Measurements from ENCODE around the gene LZTS2.

LZTS2 gene

GRCh38 chr10:100978901-100979195 lies 20.8 kb upstream of the LZTS2 start:
- no peak for DNase-seq

- no peak for DNase-seq
Measured at GRCh38 chr10:100979791-100980272, 19.8 kb upstream of the LZTS2 start.

- no peak for DNase-seq
Measured at GRCh38 chr10:100980311-100980710, 19.3 kb upstream of the LZTS2 start.

GRCh38 chr10:100980711-100981110 lies 18.9 kb upstream of the LZTS2 start:
- no peak for DNase-seq

DNA sequence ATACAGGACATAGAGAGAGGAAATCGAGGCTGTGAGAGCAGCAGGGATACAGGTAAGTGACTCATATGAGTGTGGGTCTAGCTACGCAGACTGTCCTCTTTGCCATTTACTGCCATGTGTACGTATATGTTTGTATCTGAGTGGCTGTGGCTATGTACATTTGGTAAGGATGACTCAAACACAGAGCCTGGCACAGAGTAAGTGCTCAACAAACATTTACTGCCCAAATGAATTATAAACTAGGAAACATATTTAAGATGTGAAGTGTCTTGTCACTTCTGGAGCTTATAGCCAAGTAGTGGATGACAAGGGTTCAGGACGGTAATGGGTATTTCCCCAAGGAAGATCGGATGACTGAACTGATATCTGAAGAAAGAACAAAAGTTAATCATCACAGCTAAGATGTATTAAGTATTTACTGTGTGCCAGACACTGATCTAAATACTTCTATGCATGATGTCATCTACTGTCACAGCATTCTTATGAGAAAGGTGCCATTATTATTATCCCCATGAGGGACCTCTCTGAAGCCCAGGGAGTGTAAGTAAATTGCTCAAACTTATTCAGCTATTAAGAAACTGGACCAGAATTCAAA lies 18.3 kb upstream of the LZTS2 start:
- no peak for DNase-seq

DNA sequence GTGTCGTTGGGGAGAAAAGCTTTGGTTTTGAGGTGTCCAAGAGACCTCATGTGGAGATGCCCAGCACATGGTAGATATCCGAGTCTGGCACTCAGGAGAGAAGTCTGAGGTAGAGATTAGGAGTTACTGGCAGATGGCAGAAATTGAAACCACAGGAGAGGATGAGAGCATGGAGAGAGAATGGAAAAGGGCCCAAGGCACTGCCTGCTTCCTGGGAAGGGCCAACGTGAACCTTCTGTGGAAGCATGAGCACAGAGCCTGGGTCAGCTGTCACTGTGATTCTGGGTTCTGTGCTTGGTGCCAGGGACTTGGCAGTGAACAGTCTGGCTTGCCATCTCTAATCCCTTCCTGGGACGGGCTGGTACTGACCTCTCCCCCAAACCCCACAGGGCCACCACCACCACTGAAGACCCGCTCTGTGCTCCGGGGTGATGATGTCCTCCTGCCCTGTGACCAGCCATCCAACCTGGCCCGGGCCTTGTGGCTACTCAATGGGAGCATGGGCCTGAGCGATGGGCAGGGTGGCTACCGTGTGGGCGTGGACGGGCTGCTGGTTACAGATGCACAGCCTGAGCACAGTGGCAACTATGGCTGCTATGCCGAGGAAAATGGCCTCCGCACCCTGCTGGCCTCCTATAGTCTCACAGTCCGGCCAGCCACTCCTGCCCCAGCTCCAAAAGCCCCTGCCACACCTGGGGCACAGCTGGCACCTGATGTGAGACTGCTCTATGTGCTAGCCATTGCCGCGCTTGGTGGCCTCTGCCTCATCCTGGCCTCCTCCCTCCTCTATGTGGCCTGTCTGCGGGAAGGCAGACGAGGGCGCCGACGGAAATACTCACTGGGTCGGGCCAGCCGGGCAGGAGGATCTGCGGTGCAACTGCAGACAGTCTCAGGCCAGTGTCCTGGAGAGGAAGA lies 16.4 kb upstream of the LZTS2 start:
- no peak for DNase-seq

DNA sequence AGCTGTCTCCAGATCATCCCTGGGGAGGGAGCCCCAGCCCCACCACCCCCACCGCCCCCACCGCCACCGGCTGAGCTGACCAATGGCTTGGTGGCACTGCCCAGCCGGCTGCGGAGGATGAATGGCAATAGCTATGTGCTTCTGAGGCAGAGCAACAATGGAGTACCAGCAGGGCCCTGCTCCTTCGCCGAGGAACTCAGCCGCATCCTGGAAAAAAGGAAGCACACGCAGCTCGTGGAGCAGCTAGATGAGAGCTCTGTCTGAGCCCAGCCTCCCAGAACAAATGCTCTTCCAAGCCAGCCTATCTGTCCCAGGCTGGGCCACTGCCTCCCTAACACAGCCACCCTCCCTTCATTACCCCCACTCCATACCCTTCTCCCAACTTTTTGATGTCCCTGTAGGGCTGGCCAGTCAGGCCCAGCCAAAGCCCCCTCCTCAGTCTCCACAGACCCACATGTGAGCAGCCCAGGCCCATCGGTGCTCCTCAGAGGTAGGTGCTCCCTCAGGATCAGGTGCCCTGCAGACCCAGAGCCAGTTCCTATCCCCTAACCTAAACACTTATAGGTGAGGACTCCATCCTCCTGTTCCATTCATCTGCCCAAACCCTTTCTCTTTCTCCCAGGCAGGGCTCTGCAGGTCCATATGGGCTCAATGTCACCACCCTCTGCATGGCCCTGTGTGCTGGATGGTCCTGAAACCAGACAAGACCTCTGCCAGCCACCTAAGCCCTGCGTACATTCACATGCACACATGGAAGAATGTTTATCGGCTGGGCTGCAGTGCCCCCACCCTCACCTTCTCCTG lies 15.5 kb upstream of the LZTS2 start:
- DNase-seq: no peak

DNA sequence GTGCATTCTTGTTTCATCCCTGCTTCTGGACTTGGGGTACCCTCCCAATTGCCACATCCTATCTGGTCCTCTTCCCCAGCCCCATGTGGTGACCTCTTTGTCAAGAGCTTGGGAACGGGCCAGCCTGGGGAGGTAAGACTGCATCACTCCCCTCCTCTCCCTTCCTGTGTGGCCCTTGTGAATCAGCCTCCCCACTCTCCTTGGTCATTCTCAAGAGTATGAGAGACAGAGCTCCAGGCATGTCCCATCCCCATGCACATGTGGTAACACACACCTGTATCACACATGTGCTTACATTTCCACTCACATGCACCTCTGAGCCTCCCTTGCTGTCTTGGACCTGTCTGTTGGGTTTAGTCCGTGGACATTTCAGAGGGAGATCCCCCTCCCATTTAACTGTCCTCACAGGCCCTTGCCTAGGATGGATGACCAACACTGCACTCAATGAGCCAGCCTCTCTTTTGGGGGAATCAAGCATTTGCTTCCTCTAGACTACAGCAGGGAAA lies 14.9 kb upstream of the LZTS2 start:
- DNase-seq: no peak

GRCh38 chr10:100985336-100985735 lies 14.3 kb upstream of the LZTS2 start:
- no peak for DNase-seq

DNA sequence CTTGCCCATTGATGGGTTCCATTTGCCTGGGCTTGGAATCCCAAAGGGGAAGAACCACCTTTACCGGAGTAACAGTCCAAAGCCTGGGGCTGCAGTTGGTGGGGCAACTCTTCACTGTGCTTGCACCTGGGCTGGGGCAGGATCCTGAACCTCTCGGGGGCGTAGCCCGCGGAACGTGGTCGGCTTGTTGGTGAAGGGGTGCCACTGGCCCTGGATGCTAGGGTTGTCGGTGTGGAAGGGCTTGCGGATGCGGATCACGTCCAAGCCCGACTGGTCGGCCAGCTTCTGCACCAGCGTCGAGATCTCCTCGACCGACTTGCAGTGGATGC lies 13.0 kb upstream of the LZTS2 start:
- no peak for DNase-seq

DNA sequence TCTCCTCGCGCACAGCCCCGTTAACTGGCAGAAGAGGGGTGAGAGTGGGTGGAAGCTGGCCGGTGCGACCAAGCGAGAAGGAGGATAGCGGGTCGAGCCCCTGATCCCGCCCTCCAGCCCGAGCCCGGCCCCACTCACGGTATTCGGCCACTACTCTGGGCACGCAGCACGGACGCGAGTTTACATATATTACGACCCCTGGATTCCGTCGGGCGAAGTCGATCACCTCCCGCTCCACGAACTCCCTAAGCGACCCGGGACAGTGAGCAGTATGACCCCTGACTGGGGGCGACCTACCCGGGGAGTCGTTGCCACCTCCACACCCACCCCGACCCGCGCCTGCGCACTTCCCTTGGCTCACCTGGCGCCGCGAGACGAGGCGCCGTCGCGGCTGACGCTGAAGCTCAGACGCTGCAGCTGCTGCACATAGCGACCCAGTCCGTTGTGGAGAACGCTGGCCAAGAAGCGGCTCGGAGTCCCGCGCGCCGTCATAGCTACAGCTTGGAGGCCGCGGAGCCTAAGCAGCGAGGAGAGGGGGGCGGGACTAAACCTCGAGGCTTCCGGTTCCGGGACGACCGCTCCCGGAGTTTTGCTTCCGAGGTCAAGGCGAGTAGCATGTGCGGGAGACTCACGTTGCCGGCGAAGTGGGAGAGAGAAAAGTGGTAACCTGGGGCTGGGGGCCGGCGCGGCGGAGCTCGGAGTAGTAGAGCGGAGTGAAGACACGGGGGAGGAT lies 12.5 kb upstream of the LZTS2 start, which contains the start of the genes MRPL43 and TWNK:
TSS of gene MRPL43 (minus strand) at position 546 of the 733 bp plus-strand sequence. CDS start at position 492, 54 bp downstream.
TSS of gene TWNK (plus strand) at position 592 of the 733 bp plus-strand sequence. CDS start 668 bp downstream, outside the sequence.
- DNase-seq: peak; percentile 84

GRCh38 chr10:100987685-100988049 lies 11.9 kb upstream of the LZTS2 start:
- DNase-seq: no peak

DNA sequence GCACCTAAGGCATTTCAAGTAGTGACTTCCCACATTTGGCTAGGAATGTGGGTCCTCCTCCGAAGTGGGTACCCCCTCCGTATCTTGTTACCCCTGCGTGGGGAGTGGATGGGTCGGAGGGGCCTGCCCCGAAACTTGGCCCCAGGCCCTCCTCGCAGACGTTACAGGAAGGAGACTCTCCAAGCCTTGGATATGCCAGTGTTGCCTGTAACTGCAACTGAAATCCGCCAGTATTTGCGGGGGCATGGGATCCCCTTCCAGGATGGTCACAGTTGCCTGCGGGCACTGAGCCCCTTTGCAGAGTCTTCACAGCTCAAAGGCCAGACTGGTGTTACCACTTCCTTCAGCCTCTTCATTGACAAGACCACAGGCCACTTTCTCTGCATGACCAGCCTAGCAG lies 11.4 kb upstream of the LZTS2 start:
- no peak for DNase-seq

DNA sequence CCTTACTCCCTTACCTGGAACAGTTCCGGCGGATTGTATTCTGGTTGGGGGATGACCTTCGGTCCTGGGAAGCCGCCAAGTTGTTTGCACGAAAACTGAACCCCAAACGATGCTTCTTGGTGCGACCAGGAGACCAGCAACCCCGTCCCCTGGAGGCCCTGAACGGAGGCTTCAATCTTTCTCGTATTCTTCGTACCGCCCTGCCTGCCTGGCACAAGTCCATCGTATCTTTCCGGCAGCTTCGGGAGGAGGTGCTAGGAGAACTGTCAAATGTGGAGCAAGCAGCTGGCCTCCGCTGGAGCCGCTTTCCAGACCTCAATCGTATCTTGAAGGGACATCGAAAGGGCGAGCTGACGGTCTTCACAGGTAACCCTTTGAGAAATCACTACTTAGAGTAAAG lies 10.5 kb upstream of the LZTS2 start:
- DNase-seq: no peak

GRCh38 chr10:100993986-100994708 lies 5.5 kb upstream of the LZTS2 start:
- DNase-seq: no peak

DNA sequence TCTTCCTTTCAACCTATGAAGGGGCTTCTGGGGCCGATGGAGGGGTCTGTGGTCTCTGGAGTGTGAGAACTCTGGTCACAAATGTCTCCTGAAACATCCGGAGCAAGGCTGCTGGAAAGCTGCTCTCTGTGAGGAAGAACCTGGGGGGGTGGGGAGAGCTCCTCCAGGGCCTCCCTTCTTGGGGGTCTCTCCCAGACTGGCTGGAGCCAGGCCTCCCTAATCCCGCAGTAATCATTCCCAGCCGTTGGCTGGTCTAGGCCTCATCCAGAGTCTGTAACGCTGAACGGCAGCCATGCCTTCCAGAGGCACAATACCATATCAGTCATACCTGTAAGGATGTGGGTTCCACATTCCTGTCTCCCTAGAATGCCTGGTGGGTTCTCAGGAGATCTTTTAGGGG lies 4.4 kb upstream of the LZTS2 start:
- no peak for DNase-seq

DNA sequence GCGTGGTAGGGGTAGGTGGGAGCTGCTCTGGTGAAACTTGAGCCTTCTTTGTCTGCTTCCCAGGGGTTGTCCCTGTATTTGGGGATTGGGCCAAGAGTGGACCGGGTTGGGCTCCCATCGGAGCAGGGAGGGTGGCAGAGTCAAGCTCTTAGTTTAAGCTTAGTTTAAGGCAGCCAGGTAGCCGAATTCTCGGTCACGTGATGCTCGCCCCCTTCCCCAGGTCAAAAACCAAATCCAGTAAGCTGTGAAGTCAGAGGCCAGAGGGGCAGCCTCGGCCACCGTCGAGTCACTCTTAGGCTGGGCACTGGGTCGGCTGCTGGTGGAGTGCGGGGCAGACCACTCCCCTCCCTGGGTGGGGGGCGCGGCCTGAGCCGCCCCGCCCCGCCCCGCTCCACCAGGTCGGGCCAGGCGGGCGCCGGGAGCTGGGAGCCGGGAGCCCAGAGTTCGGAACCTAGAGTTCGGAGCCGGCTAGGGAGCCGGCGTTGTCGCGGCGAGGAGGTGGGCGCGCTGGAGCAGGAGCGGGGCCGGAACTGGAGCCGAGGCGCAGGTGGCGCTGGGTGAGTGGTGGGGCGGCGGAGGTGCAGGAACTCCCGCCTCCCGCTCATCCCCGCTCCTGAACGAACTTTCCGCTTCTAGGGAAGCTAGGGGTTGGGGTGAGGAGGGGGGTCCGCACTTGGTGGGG lies 2.8 kb upstream of the LZTS2 start:
- peak; percentile 32 for DNase-seq

GRCh38 chr10:100997360-100998182 lies 2.0 kb upstream of the LZTS2 start:
- DNase-seq: peak; percentile 69

- peak; percentile 63 for DNase-seq
Measured at GRCh38 chr10:100998183-100998990, 1.2 kb upstream of the LZTS2 start.
